MM.1S (cell line): ENCODE measurements around the gene DHX36.

Source experiments
- DNase-seq: peaks from one replicate; pipeline ENCODE4 v3.0.0-alpha.2; 2015
- H2AFZ ChIP-seq: fragments of 300-600 bp; sonication (generic); 2 replicates; pipeline ENCODE4 v1.6.0; 2016; ENCODE audit warnings: antibody characterized with exemption, low read length
- H3F3A ChIP-seq: fragments of 300-600 bp; sonication (generic); 2 replicates; pipeline ENCODE4 v1.6.1; 2016; ENCODE audit warnings: mild to moderate bottlenecking, antibody characterized with exemption, low read length, moderate library complexity, mixed read lengths; ENCODE audit not compliant: insufficient read depth
- H3K27ac ChIP-seq: fragments of 300-600 bp; sonication (generic); 2 replicates; pipeline ENCODE4 v1.5.1; 2016; ENCODE audit warnings: mild to moderate bottlenecking, low read length
- H3K27me3 ChIP-seq: fragments of 300-600 bp; sonication (generic); replicated peaks from 2 replicates; pipeline ENCODE4 v1.6.0; 2016; ENCODE audit warnings: low read length; ENCODE audit not compliant: insufficient read depth
- H3K36me3 ChIP-seq: fragments of 300-600 bp; sonication (generic); replicated peaks from 2 replicates; pipeline ENCODE4 v1.6.1; 2016; ENCODE audit warnings: mild to moderate bottlenecking, low read length, mixed read lengths; ENCODE audit not compliant: insufficient read depth
- H3K4me1 ChIP-seq: fragments of 300-600 bp; sonication (generic); 2 replicates; pipeline ENCODE4 v1.6.1; 2016; ENCODE audit warnings: low read length, mixed read lengths
- H3K4me2 ChIP-seq: fragments of 300-600 bp; sonication (generic); 2 replicates; pipeline ENCODE4 v1.6.0; 2016; ENCODE audit warnings: low read depth, low read length
- H3K4me3 ChIP-seq: fragments of 300-600 bp; sonication (generic); 2 replicates; pipeline ENCODE4 v1.5.1; 2016; ENCODE audit warnings: low read length, mixed read lengths
- H3K79me2 ChIP-seq: fragments of 300-600 bp; sonication (generic); 2 replicates; pipeline ENCODE4 v1.6.1; 2016; ENCODE audit warnings: mixed run types, low read length, mixed read lengths
- H3K9ac ChIP-seq: fragments of 300-600 bp; sonication (generic); 2 replicates; pipeline ENCODE4 v1.6.1; 2016; ENCODE audit warnings: low read length, mixed read lengths
- H3K9me2 ChIP-seq: fragments of 300-600 bp; sonication (generic); replicated peaks from 2 replicates; pipeline ENCODE4 v1.6.1; 2016; ENCODE audit warnings: mild to moderate bottlenecking, low read length, mixed read lengths; ENCODE audit not compliant: insufficient read depth
- H3K9me3 ChIP-seq: fragments of 300-600 bp; sonication (generic); replicated peaks from 2 replicates; pipeline ENCODE4 v1.6.1; 2016; ENCODE audit warnings: mild to moderate bottlenecking, low read length, mixed read lengths; ENCODE audit not compliant: insufficient read depth
- H4K20me1 ChIP-seq: fragments of 300-600 bp; sonication (generic); 2 replicates; pipeline ENCODE4 v1.6.1; 2016; ENCODE audit warnings: mild to moderate bottlenecking, low read length, moderate library complexity, mixed read lengths; ENCODE audit not compliant: insufficient read depth
- EZH2 ChIP-seq: fragments of 300-600 bp; sonication (generic); optimal IDR thresholded peaks from 2 replicates; pipeline ENCODE3; 2017; ENCODE audit warnings: low read depth, mild to moderate bottlenecking, antibody characterized with exemption, low read length, mixed read lengths
- EZH2phosphoT487 ChIP-seq: fragments of 300-600 bp; sonication (generic); IDR thresholded peaks from 2 replicates; pipeline ENCODE4 v1.6.1; 2018; ENCODE audit warnings: antibody characterized with exemption, low read length
- TF ChIP-seq, protein P1 (sequence below): fragments of 300-600 bp; sonication (generic); IDR thresholded peaks from 2 replicates; pipeline ENCODE4 v1.5.1; 2016; ENCODE audit warnings: antibody characterized with exemption, low read length, mixed read lengths

The DHX36 gene

DNA sequence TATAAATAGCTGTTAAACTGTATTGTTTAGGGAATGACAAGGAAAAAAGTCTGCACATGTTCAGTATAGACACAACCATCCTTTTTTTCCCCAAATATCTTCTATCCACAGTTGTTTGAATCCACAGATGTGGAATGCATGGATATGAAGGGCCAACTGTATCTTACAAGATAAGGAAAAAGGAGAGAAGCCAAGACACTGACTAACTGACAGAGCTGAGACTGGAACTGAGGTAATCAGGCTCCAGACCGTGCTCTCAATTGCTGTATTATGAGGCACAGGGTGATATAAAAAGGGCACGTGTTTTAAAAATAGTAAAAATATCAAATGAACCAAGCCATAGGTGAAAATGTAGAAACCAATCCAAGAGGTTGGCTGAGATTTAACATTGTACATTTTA, 49.0 kb downstream of the DHX36 start:
- Histone ChIP-seq H3K4me1 (no peaks in the 10 kb centered on the region), H3K4me2 (no peak overlapping the region), H3K9me2 (no peaks in the 10 kb centered on the region), H4K20me1 (no peaks in the 10 kb centered on the region), H2AFZ (no peak overlapping the region), H3K9ac (no peak overlapping the region), H3K36me3 (peaks cover 25% of the 10 kb centered on the region; the same call in 1 of the 2 replicates), H3K79me2 (no peaks in the 10 kb centered on the region), H3K27ac (no peak overlapping the region), H3K4me3 (no peak overlapping the region), H3K27me3 (no peaks in the 10 kb centered on the region), H3K9me3 (no peaks in the 10 kb centered on the region), H3F3A (no peaks in the 10 kb centered on the region)
- no peak for DNase-seq
- TF ChIP-seq, protein P1, sequence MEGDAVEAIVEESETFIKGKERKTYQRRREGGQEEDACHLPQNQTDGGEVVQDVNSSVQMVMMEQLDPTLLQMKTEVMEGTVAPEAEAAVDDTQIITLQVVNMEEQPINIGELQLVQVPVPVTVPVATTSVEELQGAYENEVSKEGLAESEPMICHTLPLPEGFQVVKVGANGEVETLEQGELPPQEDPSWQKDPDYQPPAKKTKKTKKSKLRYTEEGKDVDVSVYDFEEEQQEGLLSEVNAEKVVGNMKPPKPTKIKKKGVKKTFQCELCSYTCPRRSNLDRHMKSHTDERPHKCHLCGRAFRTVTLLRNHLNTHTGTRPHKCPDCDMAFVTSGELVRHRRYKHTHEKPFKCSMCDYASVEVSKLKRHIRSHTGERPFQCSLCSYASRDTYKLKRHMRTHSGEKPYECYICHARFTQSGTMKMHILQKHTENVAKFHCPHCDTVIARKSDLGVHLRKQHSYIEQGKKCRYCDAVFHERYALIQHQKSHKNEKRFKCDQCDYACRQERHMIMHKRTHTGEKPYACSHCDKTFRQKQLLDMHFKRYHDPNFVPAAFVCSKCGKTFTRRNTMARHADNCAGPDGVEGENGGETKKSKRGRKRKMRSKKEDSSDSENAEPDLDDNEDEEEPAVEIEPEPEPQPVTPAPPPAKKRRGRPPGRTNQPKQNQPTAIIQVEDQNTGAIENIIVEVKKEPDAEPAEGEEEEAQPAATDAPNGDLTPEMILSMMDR = no peak
- TF ChIP-seq EZH2phosphoT487 = no peak
- no peak for TF ChIP-seq EZH2

DNA sequence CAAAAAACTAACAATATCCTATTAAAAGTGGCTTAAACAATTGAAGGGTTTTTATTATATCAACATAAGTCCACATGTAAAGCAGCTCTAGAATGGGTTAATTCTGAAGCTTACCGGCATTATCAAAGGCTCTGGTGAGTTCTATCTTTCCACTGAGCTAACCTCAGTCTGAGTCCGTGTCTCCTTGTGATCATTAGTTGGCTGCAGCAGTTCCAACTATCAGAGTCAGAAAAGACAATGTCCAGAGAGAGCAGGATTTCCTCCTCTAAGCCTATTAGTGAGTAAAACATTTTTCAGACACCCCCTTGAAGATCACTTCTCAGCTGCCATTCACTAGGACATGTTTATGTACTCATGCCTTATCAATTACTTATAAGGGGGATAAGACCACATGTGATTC, 49.9 kb downstream of the DHX36 start:
- H3K4me2 ChIP-seq = no peak overlapping the region
- H3F3A ChIP-seq = no peaks in the 10 kb centered on the region
- no peaks in the 10 kb centered on the region for H3K27me3 ChIP-seq
- no peak overlapping the region for H3K9ac ChIP-seq
- H3K9me2 ChIP-seq = no peaks in the 10 kb centered on the region
- H4K20me1 ChIP-seq = no peaks in the 10 kb centered on the region
- no peaks in the 10 kb centered on the region for H3K79me2 ChIP-seq
- TF ChIP-seq, protein P1 = no peak
- TF ChIP-seq EZH2 (no peak), EZH2phosphoT487 (no peak)
- no peak overlapping the region for H3K27ac ChIP-seq
- no peak overlapping the region for H3K4me3 ChIP-seq
- H3K9me3 ChIP-seq = no peaks in the 10 kb centered on the region
- no peak for DNase-seq
- H3K4me1 ChIP-seq = no peaks in the 10 kb centered on the region
- H2AFZ ChIP-seq = no peak overlapping the region
- H3K36me3 ChIP-seq = peaks cover 27% of the 10 kb centered on the region; the same call in 1 of the 2 replicates

DNA sequence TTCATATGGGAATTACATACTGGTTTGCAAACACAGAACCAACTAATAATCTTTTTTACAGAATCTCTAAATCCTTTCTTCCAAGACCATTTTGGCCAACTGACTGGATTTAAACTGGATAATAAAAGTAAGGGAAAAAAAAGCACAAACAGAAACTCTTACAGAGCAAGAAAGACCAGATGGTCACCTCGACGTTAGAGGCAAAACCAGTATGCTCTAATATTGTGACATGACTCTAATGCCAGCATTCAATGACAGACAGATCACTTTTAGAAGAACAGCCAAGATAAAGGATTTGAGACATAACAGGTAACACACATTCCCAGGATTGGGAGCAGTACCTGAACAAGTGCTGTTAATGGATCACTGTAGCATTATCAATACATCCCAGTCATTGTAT, 50.9 kb downstream of the DHX36 start:
- Histone ChIP-seq H3K4me3 (no peak overlapping the region), H3K79me2 (no peaks in the 10 kb centered on the region), H3F3A (no peaks in the 10 kb centered on the region), H3K9me3 (no peaks in the 10 kb centered on the region), H3K36me3 (peaks cover 27% of the 10 kb centered on the region; the same call in 1 of the 2 replicates), H3K4me1 (no peaks in the 10 kb centered on the region), H3K4me2 (no peak overlapping the region), H2AFZ (no peak overlapping the region), H3K27me3 (no peaks in the 10 kb centered on the region), H3K9me2 (no peaks in the 10 kb centered on the region), H4K20me1 (no peaks in the 10 kb centered on the region), H3K9ac (no peak overlapping the region), H3K27ac (no peak overlapping the region)
- no peak for TF ChIP-seq EZH2phosphoT487
- TF ChIP-seq EZH2 = no peak
- TF ChIP-seq, protein P1 = no peak
- no peak for DNase-seq
